ENCODE results near the gene CHIT1. TPM values are rescaled to one million over a fixed set of nuclear protein-coding genes. Genes with fewer than 3 reads are reported as not detected.

CHIT1 gene
- total RNA-seq, 4 donors from 2014 or later, result 0.39 to 0.42 TPM; not detected in 2

GRCh38 chr1:203215573-203215972 is 13.9 kb downstream of the CHIT1 start:
- Histone ChIP-seq H3K36me3 (no peaks in the 10 kb centered on the region), H3K27ac (no peak overlapping the region), H3K9me3 (no peaks in the 10 kb centered on the region), H3K4me1 (peaks cover 0 to 2% (median 0%) of the 10 kb centered on the region in 4 donors), H3K4me3 (no peak overlapping the region), H3K27me3 (no peaks in the 10 kb centered on the region)
- TF ChIP-seq CTCF (IDR thresholded peaks at IDR 0.05) (no peak), POLR2A (IDR thresholded peaks at IDR 0.05) (no peak), EP300 (IDR thresholded peaks at IDR 0.05) (no peak)
- 70 to 79% methylated on average over 6 to 9 of the region's 9 CpGs for WGBS, 2 donors
- DNase-seq (ENCODE audit: low spot score in 2 of 2), result no peak

GRCh38 chr1:203214871-203215270 is 14.6 kb downstream of the CHIT1 start:
- DNase-seq (ENCODE audit: low spot score in 2 of 2), result no peak
- Histone ChIP-seq H3K27ac (no peak overlapping the region), H3K27me3 (no peaks in the 10 kb centered on the region), H3K9me3 (no peaks in the 10 kb centered on the region), H3K4me3 (no peak overlapping the region), H3K4me1 (peaks cover 0 to 2% (median 0%) of the 10 kb centered on the region in 4 donors), H3K36me3 (no peaks in the 10 kb centered on the region)
- WGBS, 2 donors, result 64 to 73% methylated on average over 7 of the region's 7 CpGs
- no peak for TF ChIP-seq CTCF (IDR thresholded peaks at IDR 0.05)
- no peak for TF ChIP-seq POLR2A (IDR thresholded peaks at IDR 0.05)
- TF ChIP-seq EP300 (IDR thresholded peaks at IDR 0.05), result no peak

GRCh38 chr1:203213126-203213525 is 16.3 kb downstream of the CHIT1 start:
- no peaks in the 10 kb centered on the region for H3K9me3 ChIP-seq
- H3K27ac ChIP-seq, result no peak overlapping the region
- H3K4me1 ChIP-seq, result peaks cover 0 to 2% (median 0%) of the 10 kb centered on the region in 4 donors
- WGBS, 2 donors, result 81 to 91% methylated on average over 6 of the region's 6 CpGs
- TF ChIP-seq POLR2A (IDR thresholded peaks at IDR 0.05) (no peak), EP300 (IDR thresholded peaks at IDR 0.05) (no peak), CTCF (IDR thresholded peaks at IDR 0.05) (no peak)
- H3K4me3 ChIP-seq, result no peak overlapping the region
- no peak for DNase-seq (ENCODE audit: low spot score in 2 of 2)
- no peaks in the 10 kb centered on the region for H3K27me3 ChIP-seq
- H3K36me3 ChIP-seq, result no peaks in the 10 kb centered on the region

- H3K9me3 ChIP-seq, result no peaks in the 10 kb centered on the region
- H3K27me3 ChIP-seq, result no peaks in the 10 kb centered on the region
- no peak for DNase-seq (ENCODE audit: low spot score in 2 of 2)
- no peaks in the 10 kb centered on the region for H3K36me3 ChIP-seq
- no peak overlapping the region for H3K27ac ChIP-seq
- H3K4me1 ChIP-seq, result peaks cover 0 to 2% (median 0%) of the 10 kb centered on the region in 4 donors
- WGBS, 2 donors, result 78 to 81% methylated on average over 3 of the region's 3 CpGs
- TF ChIP-seq CTCF (IDR thresholded peaks at IDR 0.05) (no peak), EP300 (IDR thresholded peaks at IDR 0.05) (no peak), POLR2A (IDR thresholded peaks at IDR 0.05) (no peak)
- H3K4me3 ChIP-seq, result no peak overlapping the region
Observed at GRCh38 chr1:203211812-203212211, 17.7 kb downstream of the CHIT1 start.

- DNase-seq (ENCODE audit: low spot score in 2 of 2), result no peak
- Histone ChIP-seq H3K4me3 (no peak overlapping the region), H3K4me1 (peaks cover 0 to 6% (median 0%) of the 10 kb centered on the region in 4 donors), H3K27ac (no peak overlapping the region), H3K27me3 (no peaks in the 10 kb centered on the region), H3K9me3 (no peaks in the 10 kb centered on the region), H3K36me3 (no peaks in the 10 kb centered on the region)
- TF ChIP-seq CTCF (IDR thresholded peaks at IDR 0.05) (no peak), POLR2A (IDR thresholded peaks at IDR 0.05) (no peak), EP300 (IDR thresholded peaks at IDR 0.05) (no peak)
Observed at GRCh38 chr1:203210988-203211387, 18.5 kb downstream of the CHIT1 start.

Data from tibial nerve (tissue), 4 donors.